Measurements from ENCODE around the gene HSPA1A. TPM values are rescaled to one million over a fixed set of nuclear protein-coding genes. Genes with fewer than 3 reads are reported as not detected.

Gene HSPA1A
- total and polyA plus RNA-seq, 9 of the 15 experiments (the other 6 are each of a cell fraction or from before 2014, with no cell fraction given) = 2.2 to 273 (median 107) TPM

- TF ChIP-seq NCOA1 (IDR thresholded peaks at IDR 0.05; ENCODE audit: low read depth) (no peak), ETS2 (tag; IDR thresholded peaks at IDR 0.05; ENCODE audit: borderline replicate concordance, poor library complexity, severe bottlenecking) (no peak), PHTF2 (CRISPR knock-in tag; IDR thresholded peaks at IDR 0.05) (no peak), FUS (optimal IDR thresholded peaks at IDR 0.05; ENCODE audit: low read depth, low read length) (no peak), DEAF1 (CRISPR knock-in tag; IDR thresholded peaks at IDR 0.05) (no peak), KLF6 (CRISPR knock-in tag; IDR thresholded peaks at IDR 0.05; ENCODE audit: borderline replicate concordance) (0 out of 2 replicates have a peak, but pooled peaks have one; percentile 26), LARP7 (IDR thresholded peaks at IDR 0.05) (peak; percentile 81), HOMEZ (CRISPR knock-in tag; IDR thresholded peaks at IDR 0.05) (no peak), ZNF589 (CRISPR knock-in tag; IDR thresholded peaks at IDR 0.05; ENCODE audit: low read depth) (peak; percentile 82; the same call in 1 of the 2 replicates), NFE2 (IDR thresholded peaks at IDR 0.05; ENCODE audit: low read depth) (no peak), RAD51 (IDR thresholded peaks at IDR 0.05; ENCODE audit: borderline replicate concordance, low read depth) (no peak), ZFP91 (CRISPR knock-in tag; IDR thresholded peaks at IDR 0.05) (no peak), NCOA4 (IDR thresholded peaks at IDR 0.05; ENCODE audit: partially characterized antibody) (no peak), ZHX1 (conservative IDR thresholded peaks at IDR 0.05; ENCODE audit: low read length) (no peak), FOXM1 (IDR thresholded peaks at IDR 0.05; ENCODE audit: low read depth) (no peak), FOXM1 (CRISPR knock-in tag; IDR thresholded peaks at IDR 0.05; ENCODE audit: low read depth) (no peak), CTCFL (IDR thresholded peaks at IDR 0.05; ENCODE audit: borderline replicate concordance, insufficient read depth, low read depth, low read length, poor library complexity, severe bottlenecking) (no peak), PHF20 (IDR thresholded peaks at IDR 0.05; ENCODE audit: partially characterized antibody) (no peak)
Measured at GRCh38 chr6:31821301-31822035, 6.1 kb downstream of the HSPA1A start (continued).
